AG09309 (cell line): ENCODE data around the gene DENND4B.

Source experiments
- DNase-seq: peaks from one replicate; pipeline ENCODE4 v3.0.0-alpha.2; 2010; ENCODE audit warnings: low read depth
- H3K4me3 ChIP-seq: 2 replicates; pipeline ENCODE4 v1.5.1; 2011; ENCODE audit warnings: mild to moderate bottlenecking, low read depth, low read length, moderate library complexity; ENCODE audit not compliant: control insufficient read depth
- TF ChIP-seq, protein P1 (sequence below): IDR thresholded peaks from 2 replicates; pipeline ENCODE4 v1.5.1; 2011; ENCODE audit warnings: mild to moderate bottlenecking, low read depth, low read length, inconsistent platforms; ENCODE audit not compliant: insufficient read depth, control insufficient read depth; ENCODE audit errors: missing control alignments

Gene DENND4B

DNA sequence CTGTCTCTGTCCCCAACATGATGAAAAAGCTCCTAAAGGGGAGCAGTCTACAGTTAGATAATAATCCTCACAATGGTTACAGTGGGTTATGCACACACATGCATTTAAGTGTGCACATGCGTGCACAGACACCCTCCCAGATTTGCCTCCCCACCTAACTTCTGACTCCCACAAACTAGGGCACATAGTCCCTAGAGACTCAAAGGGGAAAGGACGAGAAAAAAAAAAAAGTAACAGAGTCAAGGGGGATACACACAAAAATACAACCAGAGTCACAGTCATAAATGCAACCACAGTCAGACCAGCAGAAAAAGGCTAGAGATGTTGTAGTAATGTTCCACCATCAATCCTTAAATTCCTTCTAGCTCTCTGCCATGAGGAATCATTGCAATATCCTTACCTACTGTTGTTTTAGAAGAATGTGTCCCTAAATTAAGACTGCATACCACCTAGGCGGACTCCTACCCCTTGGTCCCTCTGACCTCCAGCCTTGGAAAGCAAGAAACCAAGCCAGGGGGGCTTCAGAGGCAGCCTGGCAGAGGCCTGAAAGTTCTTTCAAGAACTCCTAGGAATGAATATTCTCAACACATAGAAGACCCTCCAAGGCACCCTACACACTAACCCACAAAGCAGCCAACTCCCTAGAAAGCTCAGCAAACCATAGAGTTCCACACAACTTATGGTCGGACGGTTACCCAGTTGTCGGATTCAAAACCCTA, 10.6 kb upstream of the DENND4B start:
- TF ChIP-seq, protein P1, sequence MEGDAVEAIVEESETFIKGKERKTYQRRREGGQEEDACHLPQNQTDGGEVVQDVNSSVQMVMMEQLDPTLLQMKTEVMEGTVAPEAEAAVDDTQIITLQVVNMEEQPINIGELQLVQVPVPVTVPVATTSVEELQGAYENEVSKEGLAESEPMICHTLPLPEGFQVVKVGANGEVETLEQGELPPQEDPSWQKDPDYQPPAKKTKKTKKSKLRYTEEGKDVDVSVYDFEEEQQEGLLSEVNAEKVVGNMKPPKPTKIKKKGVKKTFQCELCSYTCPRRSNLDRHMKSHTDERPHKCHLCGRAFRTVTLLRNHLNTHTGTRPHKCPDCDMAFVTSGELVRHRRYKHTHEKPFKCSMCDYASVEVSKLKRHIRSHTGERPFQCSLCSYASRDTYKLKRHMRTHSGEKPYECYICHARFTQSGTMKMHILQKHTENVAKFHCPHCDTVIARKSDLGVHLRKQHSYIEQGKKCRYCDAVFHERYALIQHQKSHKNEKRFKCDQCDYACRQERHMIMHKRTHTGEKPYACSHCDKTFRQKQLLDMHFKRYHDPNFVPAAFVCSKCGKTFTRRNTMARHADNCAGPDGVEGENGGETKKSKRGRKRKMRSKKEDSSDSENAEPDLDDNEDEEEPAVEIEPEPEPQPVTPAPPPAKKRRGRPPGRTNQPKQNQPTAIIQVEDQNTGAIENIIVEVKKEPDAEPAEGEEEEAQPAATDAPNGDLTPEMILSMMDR, result no peak
- no peak for DNase-seq
- H3K4me3 ChIP-seq, result peak overlapping the region; percentile 97

DNA sequence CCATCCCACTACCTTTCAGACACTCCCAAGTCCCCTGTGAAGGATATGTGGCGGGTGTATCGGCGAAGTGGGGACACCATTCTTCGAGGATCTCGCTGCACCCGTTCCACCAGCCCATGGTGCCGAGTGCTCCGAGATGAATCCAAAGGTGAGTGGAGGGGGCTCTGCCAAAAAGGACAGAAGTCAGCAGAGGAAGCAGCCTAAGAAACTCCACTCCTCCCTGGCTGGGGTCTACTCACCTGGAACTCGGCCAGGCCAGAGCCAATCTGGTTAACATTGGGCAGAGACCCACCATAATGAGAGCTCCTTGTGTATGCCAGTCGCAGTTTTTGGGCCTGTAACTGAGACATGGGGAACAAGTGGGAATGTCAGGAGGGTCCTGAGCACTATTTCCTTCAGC, 8.3 kb upstream of the DENND4B start:
- DNase-seq, result no peak
- TF ChIP-seq, protein P1, result no peak
- no peak overlapping the region for H3K4me3 ChIP-seq

DNA sequence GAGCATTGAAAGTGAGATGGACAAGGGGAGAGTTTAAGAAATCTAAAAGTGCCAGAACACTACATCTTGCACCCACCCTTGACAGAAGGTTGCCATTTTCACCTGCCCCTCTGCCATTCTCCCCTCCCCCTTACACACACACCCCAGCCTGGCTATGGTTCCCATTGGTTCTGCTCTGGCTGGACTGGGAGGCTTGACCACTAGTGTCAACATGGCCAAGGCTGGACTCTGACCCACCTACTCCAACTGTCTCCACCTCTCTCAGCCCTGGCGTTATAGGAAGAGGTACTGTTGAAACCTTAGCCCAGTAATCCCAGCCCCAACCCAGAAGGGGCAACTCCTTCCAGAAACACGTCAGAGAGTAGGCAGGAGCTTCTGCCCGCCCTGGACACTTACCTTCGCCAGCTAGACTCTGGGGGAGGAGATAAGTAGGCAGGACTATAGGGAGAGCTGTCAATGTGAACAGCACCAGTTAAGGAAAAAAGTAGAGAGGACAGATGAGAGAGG, 7.4 kb upstream of the DENND4B start:
- TF ChIP-seq, protein P1, result no peak
- no peak for DNase-seq

DNA sequence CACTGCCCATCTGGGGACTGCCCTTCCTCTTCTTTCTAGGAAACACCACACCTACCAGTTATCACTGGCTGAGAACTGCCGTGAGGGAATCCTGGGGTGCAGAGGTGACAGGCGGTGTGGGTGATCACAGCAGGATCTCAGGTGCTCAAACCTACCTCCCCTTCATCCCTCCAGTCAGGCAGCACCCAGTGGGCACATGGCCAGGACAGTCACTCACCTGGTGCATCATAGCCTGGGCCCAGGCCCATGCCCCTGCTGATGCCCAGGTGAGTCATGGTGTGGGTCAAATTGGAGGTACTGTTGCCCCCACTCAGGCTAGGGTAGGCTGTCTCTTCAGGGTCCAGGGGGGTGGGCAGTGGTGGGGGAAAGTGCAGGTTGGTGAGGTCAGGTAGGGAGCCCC, 5.3 kb upstream of the DENND4B start:
- H3K4me3 ChIP-seq, result no peak overlapping the region
- no peak for DNase-seq
- TF ChIP-seq, protein P1, result no peak

More for the DNA sequence above, 7.4 kb upstream of the DENND4B start:
- no peak overlapping the region for H3K4me3 ChIP-seq

DNA sequence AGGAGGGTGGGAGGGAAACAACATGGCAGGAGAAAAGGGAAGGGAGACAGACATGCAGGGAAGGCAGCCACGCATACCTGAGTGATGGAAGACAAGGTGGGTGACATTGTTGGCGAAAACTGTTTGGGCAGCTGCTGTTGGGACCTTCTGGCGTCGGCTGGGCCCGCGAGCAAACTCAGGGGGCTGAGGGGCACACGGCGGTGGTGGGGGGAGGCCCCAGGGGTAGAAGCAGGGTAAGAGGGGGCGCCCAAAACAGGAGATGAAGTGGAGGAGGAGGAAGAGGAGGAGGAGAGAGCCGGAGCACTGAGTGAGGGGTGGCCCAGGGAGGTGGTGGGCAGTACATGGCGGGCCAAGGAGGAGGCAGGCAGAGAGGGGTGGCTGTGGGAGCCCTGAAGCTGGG, 4.7 kb upstream of the DENND4B start:
- TF ChIP-seq, protein P1, result no peak
- DNase-seq, result no peak
- H3K4me3 ChIP-seq, result no peak overlapping the region

DNA sequence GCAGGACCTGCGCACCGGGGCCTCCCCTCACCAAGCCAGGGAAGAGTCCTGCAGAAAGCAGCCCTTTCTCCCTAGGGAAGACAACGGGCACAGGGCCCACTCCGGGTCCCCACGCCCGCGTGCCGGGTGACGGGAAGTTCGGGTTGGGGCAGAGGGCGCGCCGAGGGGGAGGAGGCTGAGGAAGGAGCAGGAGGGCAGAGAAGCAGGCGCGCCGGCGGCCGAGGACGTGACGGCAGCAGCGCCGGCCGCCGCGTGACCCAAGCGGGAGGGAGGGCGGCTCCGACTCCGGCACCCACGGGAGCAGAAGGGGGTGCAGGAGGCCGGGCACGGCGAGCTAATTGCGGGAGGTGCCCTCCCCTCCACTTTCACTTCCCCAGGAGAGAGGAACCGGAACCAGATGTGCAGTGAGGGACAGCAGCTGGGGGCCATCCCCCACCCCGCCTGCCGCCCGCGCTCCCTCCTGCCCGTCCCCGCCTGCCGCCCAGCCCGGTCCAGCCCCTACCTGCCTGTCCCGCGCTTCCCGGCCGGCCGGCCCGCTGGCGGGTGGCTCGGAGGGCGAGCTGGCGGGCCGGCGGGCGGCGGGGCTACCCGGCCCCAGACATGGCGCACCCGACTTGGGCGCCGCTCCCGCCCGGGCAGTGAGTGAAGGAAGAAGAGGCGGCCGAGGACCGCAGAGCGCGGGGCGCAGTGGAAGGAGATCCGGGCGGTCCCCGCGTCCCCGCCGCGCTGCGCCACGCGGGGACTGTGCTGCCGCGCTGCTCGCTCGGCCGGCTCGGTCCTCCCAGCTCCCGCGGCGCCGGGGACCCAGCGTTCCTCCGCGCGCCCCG, 510 bp downstream of the DENND4B start:
- DNase-seq, result no peak
- peak overlapping the region; percentile 81 for H3K4me3 ChIP-seq
- TF ChIP-seq, protein P1, result no peak
